K562 (cell line): ENCODE results near the gene SHISAL1. TPM values are rescaled to one million over a fixed set of nuclear protein-coding genes. Genes with fewer than 3 reads are reported as not detected.

Experiments used
- ATAC-seq: fragments of 200-7000 bp; cut with Tn5 transposase; 3 replicates; pipeline ENCODE4 v1.9.1; 2020; ENCODE audit warnings: moderate library complexity
- BruUV-seq: library from RNA; stranded (reverse); fragments of 400-500 nt; replicated peaks from 2 replicates; lab custom pipeline; 2021; lab: Mats Ljungman, UMichigan
- CTCF ChIA-PET: fragments of 300-600 bp; formaldehyde crosslinking; extraction: SDS; loops from one replicate; lab custom pipeline; 2021; ENCODE audit warnings: low intra/inter-chr PET ratio; lab: Yijun Ruan, JAX
- POLR2A ChIA-PET: fragments of 300-600, 350-650 bp; sonication (Branson Sonifier 250); formaldehyde crosslinking; extraction: SDS; loops from one replicate; lab custom pipeline; 2021; ENCODE audit warnings: antibody characterized with exemption, inconsistent platforms; lab: Yijun Ruan, JAX
- DNase-seq, 4 experiments: peaks; one replicate each; pipeline versions ENCODE4 v3.0.0 to v3.0.0-alpha.2; 2011 to 2018; ENCODE audit warnings: low spot score in 3 of 4, mixed read lengths in 3 of 4; ENCODE audit errors: extremely low read depth in 1 of 4
- FAIRE-seq: peaks from 2 replicates; lab custom pipeline; 2011; peaks lifted over from hg19 to GRCh38; lab: Jason Lieb, UNC
- H2AFZ ChIP-seq: 2 replicates; pipeline ENCODE4 v1.6.0; 2011; ENCODE audit warnings: low read depth, low read length, control low read depth, inconsistent platforms
- H3K27ac ChIP-seq: fragments of 200-600 bp; 3 replicates; pipeline ENCODE4 v1.8.0; 2011; ENCODE audit warnings: low read depth, mild to moderate bottlenecking, control low read depth, inconsistent platforms, low read length, moderate library complexity, mixed read lengths; ENCODE audit errors: extremely low read depth
- H3K27me3 ChIP-seq, 2 experiments: fragments of 300-600 bp in 1 of 2; 2 replicates in 1 of 2; 3 replicates in 1 of 2; pipeline versions ENCODE4 v1.6.0 to v1.8.0; 2011; ENCODE audit warnings: inconsistent platforms in 2 of 2, low read length in 2 of 2, mild to moderate bottlenecking in 1 of 2, mixed read lengths in 1 of 2, moderate library complexity in 1 of 2; ENCODE audit not compliant: control insufficient read depth in 2 of 2, insufficient read depth in 2 of 2
- H3K36me3 ChIP-seq: fragments of 300-600 bp; 3 replicates; pipeline ENCODE4 v1.8.0; 2011; ENCODE audit warnings: mild to moderate bottlenecking, low read length, inconsistent platforms; ENCODE audit not compliant: control insufficient read depth, insufficient read depth
- H3K4me1 ChIP-seq, 2 experiments: fragments of 200-600 bp in 1 of 2; replicated peaks in 1 of 2; 2 replicates in 1 of 2; 3 replicates in 1 of 2; pipeline versions ENCODE4 v1.5.1 to v1.8.0; 2011; ENCODE audit warnings: inconsistent platforms in 2 of 2, low read length in 2 of 2, mild to moderate bottlenecking in 1 of 2, mixed read lengths in 1 of 2, moderate library complexity in 1 of 2; ENCODE audit not compliant: control insufficient read depth in 2 of 2, insufficient read depth in 2 of 2
- H3K4me2 ChIP-seq: 2 replicates; pipeline ENCODE4 v1.6.1; 2011; ENCODE audit warnings: low read length, control low read depth, inconsistent platforms, mixed read lengths; ENCODE audit not compliant: insufficient read depth
- H3K4me3 ChIP-seq: fragments of 200-600 bp; sonication (generic), shearing (Covaris generic); 2 replicates; pipeline ENCODE4 v1.5.1; 2016; ENCODE audit warnings: control low read depth, inconsistent platforms
- H3K79me2 ChIP-seq: fragments of 200-600 bp; 3 replicates; pipeline ENCODE4 v1.8.0; 2011; ENCODE audit warnings: low read length, inconsistent platforms; ENCODE audit not compliant: control insufficient read depth, insufficient read depth
- H3K9ac ChIP-seq, 2 experiments: 2 replicates each; pipeline versions ENCODE4 v1.6.0 to v1.6.1; 2011; ENCODE audit warnings: low read depth in 2 of 2, low read length in 2 of 2, control low read depth in 1 of 2, inconsistent platforms in 1 of 2, mild to moderate bottlenecking in 1 of 2, mixed read lengths in 1 of 2; ENCODE audit not compliant: insufficient read depth in 1 of 2
- H3K9me1 ChIP-seq: one replicate; pipeline ENCODE4 v1.6.0; 2011; ENCODE audit warnings: inconsistent platforms, mild to moderate bottlenecking, low read length, moderate library complexity; ENCODE audit not compliant: control insufficient read depth, insufficient read depth
- H3K9me3 ChIP-seq: replicated peaks from 2 replicates; pipeline ENCODE4 v1.5.1; 2011; ENCODE audit warnings: low read depth, low read length, inconsistent platforms; ENCODE audit not compliant: control insufficient read depth, insufficient read depth
- H4K20me1 ChIP-seq: replicated peaks from 2 replicates; pipeline ENCODE4 v1.6.1; 2011; ENCODE audit warnings: low read length, inconsistent platforms, mixed read lengths; ENCODE audit not compliant: control insufficient read depth, insufficient read depth
- CBX1 ChIP-seq: sonication (generic); IDR thresholded peaks from 2 replicates; pipeline ENCODE4 v1.6.1; 2016; ENCODE audit warnings: antibody characterized with exemption, low read depth, mild to moderate bottlenecking
- CHCHD3 ChIP-seq: fragments of 250-450 bp; sonication (Bioruptor Pico); IDR thresholded peaks from 2 replicates; pipeline ENCODE4 v2.1.2; 2022; ENCODE audit warnings: mild to moderate bottlenecking
- CREB3L1 ChIP-seq: fragments of 450-650 bp; IDR thresholded peaks from 2 replicates; pipeline ENCODE4 v1.6.1; 2014; ENCODE audit warnings: low read depth, mild to moderate bottlenecking, moderate library complexity, borderline replicate concordance
- CREBBP ChIP-seq: IDR thresholded peaks from one replicate; pipeline ENCODE4 v1.6.1; 2012; ENCODE audit warnings: low read depth, mild to moderate bottlenecking, control low read depth, inconsistent platforms, low read length
- ESRRB ChIP-seq: fragments of 250-450 bp; sonication (Bioruptor Pico); IDR thresholded peaks from 2 replicates; pipeline ENCODE4 v1.5.0; 2020; ENCODE audit warnings: mild to moderate bottlenecking, moderate library complexity, borderline replicate concordance
- MAZ ChIP-seq, 2 experiments: fragments of 450-650 bp in 1 of 2; sonication (generic) in 1 of 2; formaldehyde crosslinking; IDR thresholded peaks in 1 of 2; conservative IDR thresholded peaks in 1 of 2; 2 replicates each; pipeline versions ENCODE4 v1.4.0 to v1.5.0; 2020; ENCODE audit warnings: mild to moderate bottlenecking in 1 of 2, missing genetic modification reagents in 1 of 2
- RUNX1 ChIP-seq: sonication (generic); IDR thresholded peaks from 2 replicates; pipeline ENCODE4 v1.6.1; 2016; ENCODE audit warnings: antibody characterized with exemption, low read depth
- TRIM25 ChIP-seq: fragments of 450-650 bp; IDR thresholded peaks from 2 replicates; pipeline ENCODE4 v1.7.0; 2016; ENCODE audit warnings: borderline replicate concordance
- ZC3H8 ChIP-seq: fragments of 450-650 bp; IDR thresholded peaks from 2 replicates; pipeline ENCODE4 v1.6.1; 2017
- ZNF263 ChIP-seq: sonication (generic); formaldehyde crosslinking; IDR thresholded peaks from 2 replicates; pipeline ENCODE4 v1.8.0; 2022; ENCODE audit warnings: mild to moderate bottlenecking, missing genetic modification reagents, borderline replicate concordance
- ZNF316 ChIP-seq: fragments of 450-650 bp; IDR thresholded peaks from 2 replicates; pipeline ENCODE4 v1.6.1; 2016
- WGBS: fragments of 100-300 bp; shearing (Covaris generic); methylation state at CpG from one replicate; pipeline ENCODE4 v1.1.6; 2016; ENCODE audit warnings: low coverage, mixed read lengths; ENCODE audit not compliant: insufficient coverage; ENCODE audit errors: missing lambda C conversion rate; 5-methylcytosine and 5-hydroxymethylcytosine counted together
- in situ Hi-C: fragments of 300-500 bp; cut with MboI; formaldehyde crosslinking; loops from 4 replicates; pipeline ENCODE4 v1.15.0; 2018; ENCODE audit warnings: inconsistent platforms, mixed read lengths
- intact Hi-C: fragments of 100-400 bp; cut with micrococcal nuclease; formaldehyde crosslinking; loops from 2 replicates; pipeline ENCODE4 v1.14.2; 2022
- polyA plus RNA-seq, 8 experiments: library from polyadenylated mRNA; depleted of rRNA in 4 of 8; stranded (reverse) in 5 of 8; unstranded in 3 of 8; fragments of >200 nt; fragmentation: Nextera tagmentation in 2 of 8; fragmentation: Illumina TruSeq in 1 of 8; extraction: Ambion mirVana in 2 of 8; extraction: Trizol in 1 of 8; gene quantifications; 2 replicates each; pipeline versions ENCODE4 v1.2.1 to v1.2.3, GENCODE V29; 2011 to 2014; ENCODE audit warnings: inconsistent platforms in 1 of 8, missing spikeins in 1 of 8
- total RNA-seq, 7 experiments: library from RNA; depleted of rRNA in 6 of 7; stranded (reverse); fragments of >200 nt in 6 of 7; fragmentation: Illumina TruSeq in 2 of 7; extraction: Trizol in 2 of 7; gene quantifications; 2 replicates each; pipeline versions ENCODE4 v1.2.1 to v1.2.3, GENCODE V29; 2011 to 2021; ENCODE audit warnings: low replicate concordance in 1 of 7
- TF ChIP-seq, protein P1 (sequence below): fragments of 200-800 bp; sonication (Bioruptor generic); IDR thresholded peaks from 2 replicates; pipeline ENCODE4 v1.6.1; 2016; ENCODE audit warnings: missing genetic modification characterization, missing compliant biosample characterization
- TF ChIP-seq, protein P2 (sequence below): sonication (generic); formaldehyde crosslinking; IDR thresholded peaks from 2 replicates; pipeline ENCODE4 v1.8.1; 2022; ENCODE audit warnings: missing genetic modification reagents

Gene SHISAL1
- total and polyA plus RNA-seq, 9 of the 15 experiments (the other 6 are each of a cell fraction or from before 2014, with no cell fraction given): not detected

DNA sequence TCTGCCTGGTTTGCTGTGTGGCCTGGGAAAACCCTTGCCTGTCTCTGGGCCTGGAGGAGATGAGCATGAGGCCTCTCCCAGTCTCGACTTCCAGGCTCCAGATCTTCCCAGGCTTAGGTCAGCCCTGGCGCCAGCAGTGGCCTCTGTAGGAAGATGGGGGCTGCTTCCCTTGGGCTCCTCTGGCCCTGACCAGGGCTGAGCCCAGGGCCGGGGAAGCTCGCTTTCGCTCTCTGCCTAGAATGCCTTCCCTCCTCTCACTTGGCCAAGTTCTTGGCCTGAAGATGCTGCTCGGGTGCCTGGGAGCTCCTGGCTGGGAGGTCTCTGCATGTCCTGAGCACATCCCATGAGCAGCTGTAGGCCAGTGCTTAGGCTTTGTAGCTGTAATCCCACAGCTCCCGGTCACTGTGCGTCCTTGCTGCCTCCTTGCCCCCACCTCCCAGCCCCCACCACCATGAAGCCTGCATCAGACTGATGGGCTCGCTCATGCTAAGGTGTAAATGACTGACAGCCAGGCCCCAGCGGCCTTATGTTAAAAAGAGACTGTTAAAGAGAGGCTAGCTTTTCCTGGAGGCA is 25.5 kb downstream of the SHISAL1 start:
- WGBS: 0% methylated on average over 3 of the region's 10 CpGs
- no peaks in the 10 kb centered on the region for H3K36me3 ChIP-seq
- ATAC-seq: no peak
- no peak overlapping the region for H3K27ac ChIP-seq
- no peaks in the 10 kb centered on the region for H3K9me1 ChIP-seq
- no peak overlapping the region for H2AFZ ChIP-seq
- ChIA-PET CTCF (no interaction called here), POLR2A (no interaction called here)
- H3K4me1 ChIP-seq: no peaks in the 10 kb centered on the region
- no peak overlapping the region for H3K4me2 ChIP-seq
- intact Hi-C loops: no loop called here
- no peak overlapping the region for H3K9ac ChIP-seq
- no peak for DNase-seq
- BruUV-seq: no TSS peak
- no peak for FAIRE-seq
- peaks cover 2 to 42% of the 10 kb centered on the region in 2 experiments; a peak in 3 of 5 replicates for H3K27me3 ChIP-seq
- H3K9me3 ChIP-seq: no peaks in the 10 kb centered on the region
- no peak overlapping the region for H3K4me3 ChIP-seq
- no peaks in the 10 kb centered on the region for H3K79me2 ChIP-seq
- in situ Hi-C loops: no loop called here
- H4K20me1 ChIP-seq: peaks cover 10% of the 10 kb centered on the region; the same call in 1 of the 2 replicates
- TF ChIP-seq ESRRB (CRISPR knock-in tag): no peak
- TF ChIP-seq ZNF263 (CRISPR knock-in tag): no peak
- no peak for TF ChIP-seq MAZ (CRISPR knock-in tag; conservative IDR thresholded peaks at IDR 0.05 in 1 of 2, IDR thresholded peaks at IDR 0.05 in 1 of 2)
- no peak for TF ChIP-seq RUNX1
- TF ChIP-seq ZC3H8: no peak
- TF ChIP-seq CREBBP: no peak
- TF ChIP-seq, protein P1, sequence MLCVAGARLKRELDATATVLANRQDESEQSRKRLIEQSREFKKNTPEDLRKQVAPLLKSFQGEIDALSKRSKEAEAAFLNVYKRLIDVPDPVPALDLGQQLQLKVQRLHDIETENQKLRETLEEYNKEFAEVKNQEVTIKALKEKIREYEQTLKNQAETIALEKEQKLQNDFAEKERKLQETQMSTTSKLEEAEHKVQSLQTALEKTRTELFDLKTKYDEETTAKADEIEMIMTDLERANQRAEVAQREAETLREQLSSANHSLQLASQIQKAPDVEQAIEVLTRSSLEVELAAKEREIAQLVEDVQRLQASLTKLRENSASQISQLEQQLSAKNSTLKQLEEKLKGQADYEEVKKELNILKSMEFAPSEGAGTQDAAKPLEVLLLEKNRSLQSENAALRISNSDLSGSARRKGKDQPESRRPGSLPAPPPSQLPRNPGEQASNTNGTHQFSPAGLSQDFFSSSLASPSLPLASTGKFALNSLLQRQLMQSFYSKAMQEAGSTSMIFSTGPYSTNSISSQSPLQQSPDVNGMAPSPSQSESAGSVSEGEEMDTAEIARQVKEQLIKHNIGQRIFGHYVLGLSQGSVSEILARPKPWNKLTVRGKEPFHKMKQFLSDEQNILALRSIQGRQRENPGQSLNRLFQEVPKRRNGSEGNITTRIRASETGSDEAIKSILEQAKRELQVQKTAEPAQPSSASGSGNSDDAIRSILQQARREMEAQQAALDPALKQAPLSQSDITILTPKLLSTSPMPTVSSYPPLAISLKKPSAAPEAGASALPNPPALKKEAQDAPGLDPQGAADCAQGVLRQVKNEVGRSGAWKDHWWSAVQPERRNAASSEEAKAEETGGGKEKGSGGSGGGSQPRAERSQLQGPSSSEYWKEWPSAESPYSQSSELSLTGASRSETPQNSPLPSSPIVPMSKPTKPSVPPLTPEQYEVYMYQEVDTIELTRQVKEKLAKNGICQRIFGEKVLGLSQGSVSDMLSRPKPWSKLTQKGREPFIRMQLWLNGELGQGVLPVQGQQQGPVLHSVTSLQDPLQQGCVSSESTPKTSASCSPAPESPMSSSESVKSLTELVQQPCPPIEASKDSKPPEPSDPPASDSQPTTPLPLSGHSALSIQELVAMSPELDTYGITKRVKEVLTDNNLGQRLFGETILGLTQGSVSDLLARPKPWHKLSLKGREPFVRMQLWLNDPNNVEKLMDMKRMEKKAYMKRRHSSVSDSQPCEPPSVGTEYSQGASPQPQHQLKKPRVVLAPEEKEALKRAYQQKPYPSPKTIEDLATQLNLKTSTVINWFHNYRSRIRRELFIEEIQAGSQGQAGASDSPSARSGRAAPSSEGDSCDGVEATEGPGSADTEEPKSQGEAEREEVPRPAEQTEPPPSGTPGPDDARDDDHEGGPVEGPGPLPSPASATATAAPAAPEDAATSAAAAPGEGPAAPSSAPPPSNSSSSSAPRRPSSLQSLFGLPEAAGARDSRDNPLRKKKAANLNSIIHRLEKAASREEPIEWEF (CRISPR knock-in tag): no peak
- TF ChIP-seq TRIM25: no peak
- no peak for TF ChIP-seq CREB3L1
- TF ChIP-seq, protein P2, sequence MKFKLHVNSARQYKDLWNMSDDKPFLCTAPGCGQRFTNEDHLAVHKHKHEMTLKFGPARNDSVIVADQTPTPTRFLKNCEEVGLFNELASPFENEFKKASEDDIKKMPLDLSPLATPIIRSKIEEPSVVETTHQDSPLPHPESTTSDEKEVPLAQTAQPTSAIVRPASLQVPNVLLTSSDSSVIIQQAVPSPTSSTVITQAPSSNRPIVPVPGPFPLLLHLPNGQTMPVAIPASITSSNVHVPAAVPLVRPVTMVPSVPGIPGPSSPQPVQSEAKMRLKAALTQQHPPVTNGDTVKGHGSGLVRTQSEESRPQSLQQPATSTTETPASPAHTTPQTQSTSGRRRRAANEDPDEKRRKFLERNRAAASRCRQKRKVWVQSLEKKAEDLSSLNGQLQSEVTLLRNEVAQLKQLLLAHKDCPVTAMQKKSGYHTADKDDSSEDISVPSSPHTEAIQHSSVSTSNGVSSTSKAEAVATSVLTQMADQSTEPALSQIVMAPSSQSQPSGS (CRISPR knock-in tag): no peak
- no peak for TF ChIP-seq ZNF316
- no peak for TF ChIP-seq CBX1
- TF ChIP-seq CHCHD3: no peak
